Mucosa of gallbladder (tissue), 1 donor: Measurements from ENCODE around the gene PNMA5. TPM values are rescaled to one million over a fixed set of nuclear protein-coding genes. Genes with fewer than 3 reads are reported as not detected.
"Not testable (repeated sequence)": the region's sequence is repeated elsewhere in the genome, so short reads cannot be mapped to it uniquely, and the experiment has no call there.

Source experiments
- DNase-seq: peaks from one replicate; pipeline ENCODE4 v3.0.0-alpha.2; 2020; ENCODE audit warnings: low spot score
- total RNA-seq: library from RNA; stranded (reverse); gene quantifications from one replicate; pipeline ENCODE4 v1.2.1, GENCODE V29; 2021
- donor health status: DM: no; HTN: no; CAD: no.

PNMA5 gene
- total RNA-seq = not detected

GRCh38 chrX:152993933-152994332 lies at the start of gene PNMA5:
Gene PNMA5, minus strand, starts transcription at chrX:152994116. Its CDS starts 2,518 bp downstream, at chrX:152991598.
- no peak for DNase-seq

- peak; percentile 66 for DNase-seq
These were observed 38.6 kb upstream of the PNMA5 start for GRCh38 chrX:153032397-153033118.

GRCh38 chrX:153030801-153031200 lies 36.9 kb upstream of the PNMA5 start:
- no peak for DNase-seq

GRCh38 chrX:153029875-153030274 lies 36.0 kb upstream of the PNMA5 start:
- no peak for DNase-seq

GRCh38 chrX:153029162-153029561 lies 35.2 kb upstream of the PNMA5 start:
- DNase-seq = no peak

- DNase-seq = not testable (repeated sequence)
These were observed 34.6 kb upstream of the PNMA5 start for GRCh38 chrX:153028487-153028886.

- not testable (repeated sequence) for DNase-seq
These were observed 32.6 kb upstream of the PNMA5 start for GRCh38 chrX:153026501-153026900.

GRCh38 chrX:153019166-153019565 lies 25.2 kb upstream of the PNMA5 start:
- no peak for DNase-seq

- not testable (repeated sequence) for DNase-seq
These were observed 23.3 kb upstream of the PNMA5 start for GRCh38 chrX:153017174-153017573.

GRCh38 chrX:153004780-153005179 lies 10.9 kb upstream of the PNMA5 start:
- DNase-seq = no peak

- no peak for DNase-seq
These were observed 10.1 kb upstream of the PNMA5 start for GRCh38 chrX:153003981-153004380.

GRCh38 chrX:153002182-153002581 lies 8.3 kb upstream of the PNMA5 start:
- DNase-seq = not testable (repeated sequence)

GRCh38 chrX:152997337-152997736 lies 3.4 kb upstream of the PNMA5 start:
- DNase-seq = no peak

- DNase-seq = no peak
These were observed 1.8 kb downstream of the PNMA5 start for GRCh38 chrX:152992115-152992514.

- DNase-seq = no peak
These were observed 2.8 kb downstream of the PNMA5 start for GRCh38 chrX:152991123-152991522.

- DNase-seq = no peak
These were observed 4.6 kb downstream of the PNMA5 start for GRCh38 chrX:152989292-152989658.

- no peak for DNase-seq
These were observed 5.2 kb downstream of the PNMA5 start for GRCh38 chrX:152988536-152989291.

GRCh38 chrX:152987801-152988200 lies 6.1 kb downstream of the PNMA5 start:
- DNase-seq = no peak

- DNase-seq = not testable (repeated sequence)
These were observed 6.8 kb downstream of the PNMA5 start for GRCh38 chrX:152987156-152987555.

GRCh38 chrX:152985383-152985782 lies 8.5 kb downstream of the PNMA5 start:
- DNase-seq = not testable (repeated sequence)

GRCh38 chrX:152968193-152968592 lies 25.7 kb downstream of the PNMA5 start:
- DNase-seq = no peak

- no peak for DNase-seq
These were observed 33.8 kb downstream of the PNMA5 start for GRCh38 chrX:152960115-152960514.

- no peak for DNase-seq
These were observed 34.3 kb downstream of the PNMA5 start for GRCh38 chrX:152959626-152960025.
